Measurements from ENCODE around the gene TBK1.

The TBK1 gene

DNA sequence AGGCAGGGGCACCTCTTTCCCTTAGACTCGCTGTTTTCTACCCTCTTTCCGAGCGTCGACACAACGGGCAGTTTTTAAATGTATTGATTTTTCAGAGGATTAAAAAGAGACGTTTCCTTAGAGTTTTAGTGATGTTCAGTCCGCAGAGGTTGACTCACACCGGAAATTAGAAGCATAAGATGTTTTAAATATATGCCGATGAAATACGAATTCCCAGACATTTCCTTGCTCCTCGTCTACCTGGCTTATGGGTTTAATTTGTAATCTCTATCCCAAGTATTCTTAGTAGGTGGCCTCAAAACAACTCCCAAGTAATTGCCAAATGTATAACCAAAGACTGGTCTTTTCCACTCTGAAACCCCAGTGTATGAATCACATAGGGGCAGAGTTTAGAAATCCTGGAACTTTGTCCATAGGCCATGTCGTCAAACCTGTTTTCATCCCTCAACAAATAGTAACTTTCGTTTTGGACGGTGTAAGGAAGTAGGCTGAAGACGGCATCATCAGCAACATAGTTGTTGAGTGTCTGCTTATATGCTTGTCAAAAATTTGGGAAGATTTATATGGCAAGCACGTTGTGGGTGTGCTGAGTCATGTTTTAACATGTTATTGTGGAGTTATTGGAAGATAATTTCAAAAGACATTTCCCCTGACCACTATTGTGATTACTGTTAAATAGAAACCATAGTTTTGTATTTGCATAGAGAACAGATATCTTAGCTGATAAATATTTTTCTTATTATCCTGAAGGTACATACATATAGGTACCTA is 824 bp downstream of the TBK1 start:
- no peak for DNase-seq

DNA sequence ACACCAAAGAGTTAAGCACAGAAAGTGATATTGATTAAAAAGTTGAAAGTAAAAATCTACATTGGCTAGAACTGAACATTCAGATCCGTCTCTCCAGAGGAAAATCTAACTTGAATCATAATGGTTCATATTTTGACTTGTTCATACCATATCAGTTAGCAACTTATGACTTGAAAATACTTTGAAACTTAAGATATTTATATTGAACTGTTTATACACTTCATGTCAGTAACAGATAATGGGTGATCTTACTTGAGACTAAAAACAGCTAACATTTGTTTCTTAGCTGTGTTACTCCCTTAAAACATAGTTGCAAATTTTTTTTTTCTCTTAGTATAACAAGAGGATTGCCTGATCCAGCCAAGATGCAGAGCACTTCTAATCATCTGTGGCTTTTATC is 3.6 kb downstream of the TBK1 start:
- no peak for DNase-seq

DNA sequence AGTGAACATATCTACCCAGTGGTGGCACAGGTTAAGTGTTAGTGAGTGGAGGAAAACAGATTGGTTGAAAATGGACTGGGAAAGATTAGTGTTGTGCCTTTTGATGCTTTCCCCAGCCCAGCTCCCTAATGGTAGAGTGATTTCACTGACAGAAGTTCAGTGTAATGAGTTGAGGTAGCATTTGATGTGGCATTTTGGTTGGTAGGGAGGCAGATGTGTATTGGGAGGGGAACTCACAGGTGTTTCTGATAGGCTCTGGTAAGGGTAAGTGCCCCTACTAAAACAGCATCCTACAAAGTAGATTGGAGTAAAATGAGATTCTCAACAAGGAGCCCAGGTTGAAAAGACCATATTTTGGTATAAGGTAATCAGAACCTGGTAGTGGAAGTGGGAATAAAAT is 4.2 kb downstream of the TBK1 start:
- no peak for DNase-seq

DNA sequence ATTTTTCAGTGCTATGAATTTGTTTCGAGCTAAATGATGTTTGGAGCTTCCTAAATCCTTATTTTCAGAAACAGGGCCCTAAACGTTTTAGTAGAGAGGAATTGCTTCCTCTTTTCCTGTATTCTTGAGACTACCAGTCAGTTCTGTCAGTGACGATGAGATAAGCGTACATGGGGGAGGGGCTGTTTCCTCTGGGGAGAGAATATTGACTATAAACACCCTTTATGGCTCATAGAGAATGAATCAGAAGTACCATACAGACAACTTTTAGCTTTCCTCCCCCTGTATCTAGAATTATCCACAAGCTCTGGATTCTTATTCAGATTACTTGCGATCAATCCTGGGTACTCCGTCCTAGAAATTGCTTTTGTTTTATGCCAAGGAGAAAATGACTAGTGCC is 5.1 kb downstream of the TBK1 start:
- peak; percentile 15 for DNase-seq

DNA sequence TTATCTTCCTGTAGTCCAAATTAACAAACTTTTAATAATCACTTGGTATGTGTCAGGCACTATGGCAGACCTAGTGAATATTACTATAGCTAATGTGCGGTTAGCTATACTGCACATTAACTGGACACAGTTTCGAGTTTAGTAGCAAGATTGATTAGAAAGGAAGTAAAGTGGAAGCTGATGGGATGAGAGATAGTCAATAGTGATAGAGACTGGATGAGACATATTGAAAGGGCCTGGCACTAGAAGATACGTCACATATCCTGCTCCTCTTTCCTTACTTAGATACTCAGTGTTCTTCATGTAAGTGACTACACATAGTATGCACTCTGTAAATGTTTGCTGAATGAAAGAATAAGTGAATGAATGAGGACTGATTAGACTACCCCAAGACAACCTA is 5.5 kb downstream of the TBK1 start:
- no peak for DNase-seq

DNA sequence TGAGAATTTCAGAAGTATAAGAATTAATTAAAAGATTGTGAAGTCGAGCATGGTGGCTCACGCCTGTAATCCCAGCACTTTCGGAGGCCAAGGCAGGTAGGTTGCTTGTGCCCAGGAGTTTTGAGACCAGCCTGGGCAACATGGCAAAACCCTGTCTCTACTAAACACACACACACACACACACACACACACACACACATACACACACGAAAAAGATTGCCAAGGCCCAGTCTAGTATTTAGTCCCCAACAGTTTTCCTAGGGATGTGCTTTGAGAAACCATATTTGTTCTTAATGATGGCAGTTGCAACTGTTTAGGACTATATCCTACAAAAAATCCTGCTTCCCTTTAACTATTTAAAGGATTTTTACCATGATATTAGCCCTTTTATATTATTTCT is 6.0 kb downstream of the TBK1 start:
- DNase-seq: no peak

DNA sequence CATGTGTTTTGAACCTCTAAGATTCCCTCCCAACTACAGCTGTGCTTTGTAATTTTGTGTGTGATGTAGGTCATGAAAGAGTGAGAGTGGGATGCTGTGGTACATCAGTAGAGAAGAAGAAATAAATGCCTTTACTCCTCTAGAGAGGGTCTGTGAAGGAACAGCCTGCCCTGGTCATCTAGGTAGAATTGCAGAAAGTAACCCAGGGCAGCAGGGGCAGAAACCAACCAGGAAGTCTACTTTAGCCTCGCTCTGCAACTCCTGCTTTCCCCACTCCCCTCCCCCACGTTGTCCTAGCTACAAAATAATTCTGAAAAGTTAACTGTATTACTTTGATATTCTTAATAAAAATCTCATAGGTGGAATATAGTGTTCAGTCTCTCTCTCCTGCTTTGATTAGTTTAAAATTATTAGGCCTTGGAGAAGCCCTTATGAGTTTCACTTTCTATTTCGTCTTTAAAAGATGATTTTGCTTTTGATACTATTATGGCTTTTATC is 7.5 kb downstream of the TBK1 start:
- DNase-seq: no peak

DNA sequence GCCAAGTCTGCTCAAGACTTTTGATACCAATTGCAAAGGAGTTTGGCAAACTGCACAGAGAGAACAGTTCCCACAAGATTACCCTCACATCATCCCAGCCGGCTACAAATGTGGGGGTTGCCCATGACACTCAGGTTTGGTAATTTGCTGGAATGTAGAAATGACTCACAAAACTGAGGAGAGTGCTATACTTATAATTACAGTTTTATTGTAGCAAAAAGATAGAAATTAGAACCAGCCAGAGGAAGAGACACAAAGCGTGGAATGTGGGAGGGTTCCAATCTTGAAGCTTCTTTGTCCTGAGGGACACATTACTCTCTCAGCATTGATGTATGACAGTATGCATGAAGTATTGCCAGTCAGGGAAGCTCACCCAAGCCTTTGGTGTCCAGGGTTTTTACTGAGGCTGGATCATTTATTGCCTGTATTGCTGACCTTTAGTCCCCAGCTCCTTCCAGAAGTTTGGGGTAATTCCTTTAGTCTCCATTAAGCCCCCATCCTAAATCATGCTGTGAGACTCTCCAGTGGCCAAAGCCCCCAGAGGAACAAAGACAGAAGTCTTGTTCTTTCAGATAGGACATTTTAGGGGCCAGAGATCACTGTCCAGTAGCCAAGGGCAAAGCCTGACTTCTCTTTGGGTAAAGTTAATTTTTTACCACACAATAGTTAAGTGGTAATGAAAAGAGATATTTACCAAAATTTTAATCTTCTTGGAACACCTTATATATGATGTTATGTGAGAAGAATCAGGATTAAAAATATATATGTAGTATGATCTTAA is 9.9 kb downstream of the TBK1 start:
- DNase-seq: no peak

DNA sequence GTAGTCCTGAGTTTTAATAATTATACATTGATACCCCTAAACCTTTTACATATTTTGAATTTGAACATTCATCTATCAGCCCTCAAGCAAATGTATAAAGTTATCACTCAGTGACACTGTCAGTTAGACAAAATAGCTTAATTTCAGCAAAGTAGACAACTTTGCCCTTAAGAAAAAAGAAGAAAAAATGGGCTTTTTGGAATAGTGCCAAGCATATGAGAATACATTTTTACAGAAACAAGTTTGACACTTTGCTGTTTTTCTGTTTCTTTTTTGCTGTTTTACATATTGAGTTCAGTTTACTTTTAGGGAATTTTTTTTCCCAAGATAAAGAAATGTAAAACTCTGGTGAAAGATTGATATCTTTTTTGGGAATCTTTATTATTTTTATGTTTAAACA is 14.3 kb downstream of the TBK1 start:
- no peak for DNase-seq

DNA sequence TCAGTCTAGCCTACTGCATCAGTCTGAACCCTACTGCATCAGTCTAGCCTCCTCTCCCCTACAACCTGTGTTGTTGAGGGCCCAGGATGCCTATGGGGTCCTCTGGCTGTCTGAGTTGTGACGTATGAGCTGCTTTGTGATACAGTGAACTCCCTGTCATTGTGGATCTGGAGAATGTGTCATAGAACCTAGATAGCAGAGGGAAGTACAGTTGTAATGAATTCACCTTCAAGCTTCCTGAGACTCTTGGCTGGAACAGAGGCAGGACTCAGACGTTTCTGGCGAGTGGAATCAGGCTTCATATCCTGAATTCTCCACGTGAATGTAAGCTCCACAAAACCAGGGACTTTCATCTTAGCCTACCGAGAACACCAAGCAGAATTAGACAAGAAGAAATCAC is 17.0 kb downstream of the TBK1 start:
- DNase-seq: no peak

DNA sequence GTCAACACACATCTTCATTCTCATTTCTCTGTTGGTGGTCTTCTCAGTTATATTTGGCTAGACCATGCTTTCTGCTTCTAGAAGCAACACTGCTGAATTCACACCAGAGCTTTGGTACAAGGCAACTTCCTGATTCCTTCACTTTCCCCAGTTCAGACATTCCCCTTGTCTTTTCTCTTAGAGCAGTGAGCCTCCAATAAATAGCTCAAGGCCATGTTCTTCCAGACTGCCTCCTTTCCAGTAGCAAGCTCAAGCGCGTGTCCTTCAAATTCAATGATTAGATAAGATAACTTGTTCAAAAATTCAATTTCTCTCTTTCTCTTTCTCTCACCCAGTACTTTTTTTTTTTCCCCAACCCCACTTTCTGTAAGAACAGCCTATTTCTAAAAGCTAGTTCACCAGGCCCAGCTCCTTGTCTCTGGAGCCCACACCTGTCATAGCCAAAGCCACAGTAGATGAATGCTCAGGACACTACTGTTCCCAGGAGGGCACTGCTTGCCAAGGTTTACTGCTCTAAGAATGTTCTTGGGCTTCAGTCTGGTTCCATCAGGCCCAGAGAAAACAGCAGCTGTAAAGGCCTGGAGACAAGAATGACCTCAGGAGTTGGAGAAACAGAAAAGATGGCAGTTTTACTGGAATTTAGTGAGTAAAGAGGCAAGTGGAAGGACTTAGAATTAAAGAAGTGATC is 17.7 kb downstream of the TBK1 start:
- DNase-seq: no peak

DNA sequence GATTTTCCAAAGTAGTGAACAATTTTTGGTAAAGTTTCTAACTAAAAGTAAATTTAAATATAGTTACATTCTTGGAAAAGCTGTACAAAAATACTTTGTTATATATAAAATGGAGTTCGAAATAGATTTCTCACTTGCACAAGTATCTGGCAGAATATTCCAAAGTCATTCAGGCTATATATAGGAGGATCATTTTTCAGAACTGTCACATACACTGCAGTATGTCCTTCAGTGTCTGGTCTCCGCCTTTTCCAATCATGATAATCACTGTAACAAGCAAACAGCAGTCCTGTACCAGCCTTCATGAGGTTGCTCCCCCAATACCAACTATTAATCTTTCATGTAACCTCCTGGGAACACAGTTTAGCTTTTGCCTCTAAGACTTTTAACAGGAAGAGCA is 18.6 kb downstream of the TBK1 start:
- DNase-seq: no peak

DNA sequence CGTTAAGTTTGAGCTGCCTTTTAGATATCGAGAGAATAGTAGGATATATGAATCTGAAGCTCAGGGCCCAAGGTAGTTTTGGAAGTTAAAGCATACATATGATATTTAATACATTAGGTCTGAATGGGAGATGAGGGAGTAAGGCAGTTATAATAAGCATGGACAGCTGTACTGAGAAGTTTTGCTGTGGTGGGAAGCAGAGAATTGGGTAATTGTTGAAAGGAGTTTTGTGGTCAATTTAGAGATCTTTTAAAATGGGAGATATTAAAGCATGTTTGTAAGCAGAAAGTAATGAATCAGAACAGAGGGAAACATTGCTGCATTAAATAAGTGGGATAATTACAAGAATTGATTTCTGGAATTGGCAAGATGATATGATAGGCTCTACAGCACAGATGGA is 21.3 kb downstream of the TBK1 start:
- no peak for DNase-seq

DNA sequence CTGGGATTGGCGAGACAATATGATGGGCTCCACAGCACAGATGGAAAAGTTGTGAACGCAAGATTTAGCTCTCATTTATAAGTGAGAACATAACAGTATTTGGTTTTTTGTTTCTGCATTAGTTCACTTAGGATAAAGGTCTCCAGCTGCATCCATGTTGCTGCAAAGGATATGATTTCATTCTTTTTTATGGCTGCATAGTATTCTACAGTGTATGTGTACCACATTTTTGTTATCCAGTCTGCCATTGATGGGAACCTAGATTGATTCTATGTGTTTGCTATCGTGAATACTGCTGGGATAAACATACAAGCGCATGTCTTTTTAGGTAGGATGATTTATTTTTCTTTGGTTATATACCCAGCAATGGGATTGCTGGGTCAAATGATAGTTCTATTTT is 23.6 kb downstream of the TBK1 start:
- no peak for DNase-seq

DNA sequence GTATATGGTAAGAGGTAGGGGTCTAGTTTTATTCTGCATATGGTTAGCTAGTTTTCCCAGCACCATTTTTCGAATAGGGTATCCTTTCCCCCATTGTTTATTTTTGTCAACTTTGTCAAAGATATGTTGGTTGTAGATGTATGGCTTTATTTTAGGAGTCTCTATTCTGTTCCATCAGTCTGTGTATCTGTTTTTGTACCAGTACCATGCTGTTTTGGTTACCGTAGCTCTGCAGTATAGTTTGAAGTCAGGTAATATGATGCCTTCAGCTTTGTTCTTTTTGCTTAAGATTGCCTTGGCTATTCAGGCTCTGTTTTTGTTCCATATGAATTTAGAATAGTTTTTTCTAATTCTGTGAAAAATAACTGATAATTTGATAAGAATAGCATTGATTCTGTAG is 24.9 kb downstream of the TBK1 start:
- no peak for DNase-seq

DNA sequence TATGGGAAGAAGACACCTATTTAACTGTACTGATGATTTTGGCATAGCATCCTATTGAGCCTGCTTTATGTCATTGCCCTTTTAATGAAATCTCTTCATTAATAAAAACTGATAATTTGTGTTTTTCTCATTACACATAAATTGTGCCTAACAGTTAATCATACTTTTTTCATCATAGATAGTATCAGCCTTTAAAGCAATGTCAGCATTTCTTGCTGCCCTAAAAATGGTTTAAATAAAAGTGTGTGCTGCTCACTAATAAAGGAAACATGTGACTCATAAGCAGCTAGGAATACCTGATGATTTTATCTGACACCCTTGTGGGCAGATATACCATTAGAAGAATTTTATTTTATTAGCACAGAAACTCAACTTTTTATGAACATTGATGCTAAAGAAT is 26.7 kb downstream of the TBK1 start:
- no peak for DNase-seq

DNA sequence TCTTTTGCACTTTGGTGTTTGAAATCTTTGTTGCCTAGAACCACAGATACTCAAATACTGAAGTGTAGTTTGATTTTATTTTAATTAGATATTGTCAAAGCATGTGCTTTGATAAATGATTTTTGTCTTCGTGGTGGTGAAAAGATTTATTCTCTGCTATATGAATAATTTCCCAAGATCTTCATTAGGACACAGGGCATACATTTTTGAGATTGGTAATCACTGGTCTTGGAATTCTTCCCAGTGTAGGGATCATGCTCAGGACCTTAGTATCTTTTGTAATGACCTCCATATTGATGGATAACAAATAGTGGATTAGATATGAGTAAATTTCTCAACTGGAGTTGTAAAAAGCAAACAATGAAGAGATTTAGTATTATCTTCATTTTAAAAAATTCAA is 28.2 kb downstream of the TBK1 start:
- no peak for DNase-seq

DNA sequence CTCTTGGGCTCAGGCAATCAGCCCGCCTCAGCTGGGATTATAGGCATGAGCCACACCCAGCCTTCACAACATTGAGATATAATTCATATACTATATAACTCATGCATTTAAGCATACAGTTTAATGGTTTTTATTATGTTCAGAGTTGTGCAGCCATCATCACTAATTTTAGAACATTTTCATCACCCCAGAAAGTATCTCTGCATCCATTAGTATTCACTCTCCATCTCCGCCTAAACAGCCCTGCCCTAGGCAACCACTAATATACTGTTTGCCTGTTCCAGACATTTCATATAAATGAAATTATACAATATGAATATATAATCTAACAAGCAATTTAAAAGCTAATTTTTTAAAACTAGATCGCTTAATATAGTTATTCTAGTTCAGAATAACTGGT is 34.7 kb downstream of the TBK1 start:
- DNase-seq: no peak

DNA sequence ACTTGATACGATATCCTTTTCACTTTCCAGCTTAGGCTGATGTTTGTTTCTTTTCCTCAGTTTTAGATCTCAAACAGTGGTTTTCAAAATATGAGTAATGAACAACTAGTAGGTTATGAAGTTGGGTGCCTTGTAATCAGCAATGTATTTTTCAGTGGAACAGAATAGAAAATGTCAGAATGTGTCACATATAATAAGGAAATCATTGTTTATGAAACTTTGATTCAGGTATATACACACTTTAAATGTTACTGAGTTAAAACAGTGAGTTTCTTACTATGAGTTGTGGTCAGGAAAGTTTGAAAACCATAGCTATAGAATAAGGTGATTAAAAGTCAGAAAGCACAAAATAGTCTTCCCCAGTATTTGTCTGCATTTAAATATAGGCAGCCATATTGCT is 39.8 kb downstream of the TBK1 start:
- no peak for DNase-seq

DNA sequence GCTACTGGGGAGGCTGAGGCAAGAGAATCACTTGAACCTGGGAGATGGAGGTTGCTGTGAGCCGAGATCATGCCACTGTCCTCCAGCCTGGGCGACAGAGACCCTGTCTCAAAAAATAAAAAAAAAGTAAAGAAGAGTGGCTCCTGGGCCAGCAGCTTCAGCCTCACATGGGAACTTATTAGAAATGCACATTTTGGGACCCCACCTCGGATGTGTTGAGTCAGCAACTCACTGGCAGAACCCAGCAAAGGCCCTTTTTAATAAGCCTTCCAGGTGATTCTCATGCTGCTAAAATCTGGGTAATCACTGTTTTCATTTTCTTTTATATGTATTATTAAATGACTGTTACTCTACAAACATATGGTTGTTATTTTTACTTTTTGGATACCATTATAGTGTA is 41.6 kb downstream of the TBK1 start:
- no peak for DNase-seq

DNA sequence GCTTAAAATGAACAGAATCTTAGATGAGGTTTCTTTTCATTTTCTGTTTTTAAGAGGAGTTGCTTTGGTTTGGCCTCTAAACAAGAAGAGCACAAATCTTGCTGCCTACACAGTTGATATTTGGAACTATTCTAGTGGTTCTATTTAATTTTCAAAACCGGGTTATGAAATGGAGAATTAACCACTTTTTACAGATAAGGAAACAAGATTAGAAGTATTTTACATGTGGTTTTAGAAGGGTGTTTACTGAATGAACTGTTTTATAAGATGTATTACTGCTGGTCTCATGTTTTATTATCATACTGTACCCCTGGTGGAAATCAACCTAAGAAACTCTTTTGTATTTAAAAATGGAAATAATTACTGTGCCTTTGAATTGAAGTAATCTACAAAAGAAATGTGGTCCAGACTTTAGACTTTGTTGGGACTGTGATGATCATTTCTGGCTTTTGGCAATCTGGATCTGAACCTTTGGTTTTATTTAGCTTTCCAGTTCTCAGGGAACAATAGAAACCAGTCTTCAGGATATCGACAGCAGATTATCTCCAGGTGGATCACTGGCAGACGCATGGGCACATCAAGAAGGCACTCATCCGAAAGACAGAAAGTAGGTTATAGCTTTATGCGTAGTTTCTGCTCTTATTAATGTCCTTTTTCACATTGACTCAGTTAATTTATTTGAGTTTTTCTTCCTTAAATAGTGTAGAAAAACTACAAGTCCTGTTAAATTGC is 43.2 kb downstream of the TBK1 start:
- DNase-seq: no peak

DNA sequence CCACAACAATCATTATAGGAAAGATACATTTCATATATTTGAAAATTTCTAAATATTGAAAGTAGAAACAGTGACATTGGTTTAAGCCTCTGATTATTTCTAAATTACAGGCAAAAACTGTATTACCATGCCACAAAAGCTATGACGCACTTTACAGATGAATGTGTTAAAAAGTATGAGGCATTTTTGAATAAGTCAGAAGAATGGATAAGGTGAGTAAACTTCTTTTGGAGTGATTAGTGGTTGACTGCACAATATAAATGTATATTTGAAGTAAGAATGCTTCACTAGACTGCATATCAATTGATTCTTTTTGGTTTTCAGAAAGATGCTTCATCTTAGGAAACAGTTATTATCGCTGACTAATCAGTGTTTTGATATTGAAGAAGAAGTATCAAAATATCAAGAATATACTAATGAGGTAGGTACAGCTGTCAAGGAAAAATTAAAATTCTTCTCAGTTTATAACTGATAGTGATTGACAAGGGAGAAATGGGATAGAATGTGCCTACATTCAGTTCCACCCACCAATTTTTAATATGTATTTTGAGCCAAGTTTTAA is 45.0 kb downstream of the TBK1 start:
- no peak for DNase-seq

DNA sequence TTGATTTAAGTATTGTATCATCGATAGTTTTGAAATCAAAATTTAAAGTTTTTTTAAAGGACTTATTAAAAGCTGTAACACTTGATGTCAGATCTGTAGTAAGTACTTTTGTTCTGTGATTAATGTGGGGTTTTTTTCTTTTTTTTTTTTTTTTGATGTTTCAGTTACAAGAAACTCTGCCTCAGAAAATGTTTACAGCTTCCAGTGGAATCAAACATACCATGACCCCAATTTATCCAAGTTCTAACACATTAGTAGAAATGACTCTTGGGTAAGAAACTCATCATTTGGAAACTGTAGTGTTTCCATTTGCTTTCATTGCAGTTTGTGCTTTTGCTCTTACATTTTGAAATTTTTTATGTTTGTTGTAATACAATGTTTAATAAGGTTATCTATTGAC is 45.6 kb downstream of the TBK1 start:
- DNase-seq: no peak

All from CD4-positive, alpha-beta T cell treated with Interferon gamma for 1 hour (primary cell).